K562 (cell line): ENCODE data around the gene PLCL2. TPM values are rescaled to one million over a fixed set of nuclear protein-coding genes. Genes with fewer than 3 reads are reported as not detected.

Experiments used
- ATAC-seq: fragments of 200-7000 bp; cut with Tn5 transposase; 3 replicates; pipeline ENCODE4 v1.9.1; 2020; ENCODE audit warnings: moderate library complexity
- BruUV-seq: library from RNA; stranded (reverse); fragments of 400-500 nt; replicated peaks from 2 replicates; lab custom pipeline; 2021; lab: Mats Ljungman, UMichigan
- CTCF ChIA-PET: fragments of 300-600 bp; formaldehyde crosslinking; extraction: SDS; loops from one replicate; lab custom pipeline; 2021; ENCODE audit warnings: low intra/inter-chr PET ratio; lab: Yijun Ruan, JAX
- POLR2A ChIA-PET: fragments of 300-600, 350-650 bp; sonication (Branson Sonifier 250); formaldehyde crosslinking; extraction: SDS; loops from one replicate; lab custom pipeline; 2021; ENCODE audit warnings: antibody characterized with exemption, inconsistent platforms; lab: Yijun Ruan, JAX
- DNase-seq, 4 experiments: peaks; one replicate each; pipeline versions ENCODE4 v3.0.0 to v3.0.0-alpha.2; 2011 to 2018; ENCODE audit warnings: low spot score in 3 of 4, mixed read lengths in 3 of 4; ENCODE audit errors: extremely low read depth in 1 of 4
- FAIRE-seq: peaks from 2 replicates; lab custom pipeline; 2011; peaks lifted over from hg19 to GRCh38; lab: Jason Lieb, UNC
- H2AFZ ChIP-seq: 2 replicates; pipeline ENCODE4 v1.6.0; 2011; ENCODE audit warnings: low read depth, low read length, control low read depth, inconsistent platforms
- H3K27ac ChIP-seq: fragments of 200-600 bp; 3 replicates; pipeline ENCODE4 v1.8.0; 2011; ENCODE audit warnings: low read depth, mild to moderate bottlenecking, control low read depth, inconsistent platforms, low read length, moderate library complexity, mixed read lengths; ENCODE audit errors: extremely low read depth
- H3K27me3 ChIP-seq, 2 experiments: fragments of 300-600 bp in 1 of 2; 2 replicates in 1 of 2; 3 replicates in 1 of 2; pipeline versions ENCODE4 v1.6.0 to v1.8.0; 2011; ENCODE audit warnings: inconsistent platforms in 2 of 2, low read length in 2 of 2, mild to moderate bottlenecking in 1 of 2, mixed read lengths in 1 of 2, moderate library complexity in 1 of 2; ENCODE audit not compliant: control insufficient read depth in 2 of 2, insufficient read depth in 2 of 2
- H3K36me3 ChIP-seq: fragments of 300-600 bp; 3 replicates; pipeline ENCODE4 v1.8.0; 2011; ENCODE audit warnings: mild to moderate bottlenecking, low read length, inconsistent platforms; ENCODE audit not compliant: control insufficient read depth, insufficient read depth
- H3K4me1 ChIP-seq, 2 experiments: fragments of 200-600 bp in 1 of 2; replicated peaks in 1 of 2; 2 replicates in 1 of 2; 3 replicates in 1 of 2; pipeline versions ENCODE4 v1.5.1 to v1.8.0; 2011; ENCODE audit warnings: inconsistent platforms in 2 of 2, low read length in 2 of 2, mild to moderate bottlenecking in 1 of 2, mixed read lengths in 1 of 2, moderate library complexity in 1 of 2; ENCODE audit not compliant: control insufficient read depth in 2 of 2, insufficient read depth in 2 of 2
- H3K4me2 ChIP-seq: 2 replicates; pipeline ENCODE4 v1.6.1; 2011; ENCODE audit warnings: low read length, control low read depth, inconsistent platforms, mixed read lengths; ENCODE audit not compliant: insufficient read depth
- H3K4me3 ChIP-seq: fragments of 200-600 bp; sonication (generic), shearing (Covaris generic); 2 replicates; pipeline ENCODE4 v1.5.1; 2016; ENCODE audit warnings: control low read depth, inconsistent platforms
- H3K79me2 ChIP-seq: fragments of 200-600 bp; 3 replicates; pipeline ENCODE4 v1.8.0; 2011; ENCODE audit warnings: low read length, inconsistent platforms; ENCODE audit not compliant: control insufficient read depth, insufficient read depth
- H3K9ac ChIP-seq, 2 experiments: 2 replicates each; pipeline versions ENCODE4 v1.6.0 to v1.6.1; 2011; ENCODE audit warnings: low read depth in 2 of 2, low read length in 2 of 2, control low read depth in 1 of 2, inconsistent platforms in 1 of 2, mild to moderate bottlenecking in 1 of 2, mixed read lengths in 1 of 2; ENCODE audit not compliant: insufficient read depth in 1 of 2
- H3K9me1 ChIP-seq: one replicate; pipeline ENCODE4 v1.6.0; 2011; ENCODE audit warnings: inconsistent platforms, mild to moderate bottlenecking, low read length, moderate library complexity; ENCODE audit not compliant: control insufficient read depth, insufficient read depth
- H3K9me3 ChIP-seq: replicated peaks from 2 replicates; pipeline ENCODE4 v1.5.1; 2011; ENCODE audit warnings: low read depth, low read length, inconsistent platforms; ENCODE audit not compliant: control insufficient read depth, insufficient read depth
- H4K20me1 ChIP-seq: replicated peaks from 2 replicates; pipeline ENCODE4 v1.6.1; 2011; ENCODE audit warnings: low read length, inconsistent platforms, mixed read lengths; ENCODE audit not compliant: control insufficient read depth, insufficient read depth
- ATF6 ChIP-seq: sonication (generic); formaldehyde crosslinking; IDR thresholded peaks from 2 replicates; pipeline ENCODE4 v1.4.0; 2020; ENCODE audit warnings: mild to moderate bottlenecking, missing genetic modification reagents
- E2F3 ChIP-seq: fragments of 250-450 bp; sonication (Bioruptor Pico); IDR thresholded peaks from 2 replicates; pipeline ENCODE4 v1.4.0; 2020; ENCODE audit warnings: mild to moderate bottlenecking
- ETV5 ChIP-seq: sonication (generic); formaldehyde crosslinking; IDR thresholded peaks from 2 replicates; pipeline ENCODE4 v1.4.0; 2020; ENCODE audit warnings: low read depth, mild to moderate bottlenecking, missing genetic modification reagents
- MCM2 ChIP-seq: fragments of 450-650 bp; IDR thresholded peaks from 2 replicates; pipeline ENCODE4 v1.6.1; 2017; ENCODE audit warnings: low read depth, mild to moderate bottlenecking
- THRA ChIP-seq: fragments of 450-650 bp; IDR thresholded peaks from 2 replicates; pipeline ENCODE4 v1.6.1; 2017; ENCODE audit warnings: mild to moderate bottlenecking, moderate library complexity
- ZBTB17 ChIP-seq: fragments of 450-650 bp; formaldehyde crosslinking; IDR thresholded peaks from 2 replicates; pipeline ENCODE4 v1.4.0; 2020; ENCODE audit warnings: mild to moderate bottlenecking
- ZNF253 ChIP-seq: fragments of 250-450 bp; sonication (Bioruptor Pico); conservative IDR thresholded peaks from 2 replicates; pipeline ENCODE4 v1.6.1; 2021; ENCODE audit warnings: mild to moderate bottlenecking
- WGBS: fragments of 100-300 bp; shearing (Covaris generic); methylation state at CpG from one replicate; pipeline ENCODE4 v1.1.6; 2016; ENCODE audit warnings: low coverage, mixed read lengths; ENCODE audit not compliant: insufficient coverage; ENCODE audit errors: missing lambda C conversion rate; 5-methylcytosine and 5-hydroxymethylcytosine counted together
- in situ Hi-C: fragments of 300-500 bp; cut with MboI; formaldehyde crosslinking; loops from 4 replicates; pipeline ENCODE4 v1.15.0; 2018; ENCODE audit warnings: inconsistent platforms, mixed read lengths
- intact Hi-C: fragments of 100-400 bp; cut with micrococcal nuclease; formaldehyde crosslinking; loops from 2 replicates; pipeline ENCODE4 v1.14.2; 2022
- polyA plus RNA-seq, 8 experiments: library from polyadenylated mRNA; depleted of rRNA in 4 of 8; stranded (reverse) in 5 of 8; unstranded in 3 of 8; fragments of >200 nt; fragmentation: Nextera tagmentation in 2 of 8; fragmentation: Illumina TruSeq in 1 of 8; extraction: Ambion mirVana in 2 of 8; extraction: Trizol in 1 of 8; gene quantifications; 2 replicates each; pipeline versions ENCODE4 v1.2.1 to v1.2.3, GENCODE V29; 2011 to 2014; ENCODE audit warnings: inconsistent platforms in 1 of 8, missing spikeins in 1 of 8
- total RNA-seq, 7 experiments: library from RNA; depleted of rRNA in 6 of 7; stranded (reverse); fragments of >200 nt in 6 of 7; fragmentation: Illumina TruSeq in 2 of 7; extraction: Trizol in 2 of 7; gene quantifications; 2 replicates each; pipeline versions ENCODE4 v1.2.1 to v1.2.3, GENCODE V29; 2011 to 2021; ENCODE audit warnings: low replicate concordance in 1 of 7

The PLCL2 gene
- total and polyA plus RNA-seq, 9 of the 15 experiments (the other 6 are each of a cell fraction or from before 2014, with no cell fraction given), result 0.03 to 0.18 (median 0.11) TPM; not detected in 2

GRCh38 chr3:16883057-16883722, 1.6 kb upstream of the PLCL2 start:
- peaks cover 23 to 31% of the 10 kb centered on the region in 2 experiments for H3K27me3 ChIP-seq
- H2AFZ ChIP-seq, result no peak overlapping the region
- FAIRE-seq (no peak), DNase-seq (no peak), ATAC-seq (no peak)
- H3K4me3 ChIP-seq, result no peak overlapping the region
- H3K79me2 ChIP-seq, result no peaks in the 10 kb centered on the region
- H3K9ac ChIP-seq, result no peak overlapping the region
- H3K9me3 ChIP-seq, result no peaks in the 10 kb centered on the region
- peaks cover 0 to 17% of the 10 kb centered on the region in 2 experiments; a peak in 3 of 5 replicates for H3K4me1 ChIP-seq
- H4K20me1 ChIP-seq, result no peaks in the 10 kb centered on the region
- in situ Hi-C loops, result no loop called here
- no TSS peak for BruUV-seq
- H3K4me2 ChIP-seq, result no peak overlapping the region
- WGBS, result 26% methylated on average over 22 of the region's 23 CpGs
- no peaks in the 10 kb centered on the region for H3K36me3 ChIP-seq
- CTCF ChIA-PET, result no interaction called here
- intact Hi-C loops, result no loop called here
- no peak overlapping the region for H3K27ac ChIP-seq
- no peaks in the 10 kb centered on the region for H3K9me1 ChIP-seq
- POLR2A ChIA-PET, result no interaction called here
- TF ChIP-seq THRA (no peak), E2F3 (no peak), MCM2 (no peak), ETV5 (no peak), ZNF253 (CRISPR knock-in tag) (no peak), ZBTB17 (CRISPR knock-in tag) (no peak), ATF6 (CRISPR knock-in tag) (no peak)
- TF ChIP-seq, all 486 proteins: peak for 0
